HG02623 (cell line): ENCODE data around the gene HSPA6.
A peak's percentile ranks its signal among the peaks of the same experiment; 100 is the strongest.
"Not testable (repeated sequence)": the region's sequence is repeated elsewhere in the genome, so short reads cannot be mapped to it uniquely, and the experiment has no call there.

ENCODE experiments used
- ATAC-seq: cut with Tn5 transposase; IDR thresholded peaks from one replicate; pipeline ENCODE4 v1.9.1; 2021; ENCODE audit warnings: moderate library complexity; ENCODE audit not compliant: unreplicated experiment

The HSPA6 gene

DNA sequence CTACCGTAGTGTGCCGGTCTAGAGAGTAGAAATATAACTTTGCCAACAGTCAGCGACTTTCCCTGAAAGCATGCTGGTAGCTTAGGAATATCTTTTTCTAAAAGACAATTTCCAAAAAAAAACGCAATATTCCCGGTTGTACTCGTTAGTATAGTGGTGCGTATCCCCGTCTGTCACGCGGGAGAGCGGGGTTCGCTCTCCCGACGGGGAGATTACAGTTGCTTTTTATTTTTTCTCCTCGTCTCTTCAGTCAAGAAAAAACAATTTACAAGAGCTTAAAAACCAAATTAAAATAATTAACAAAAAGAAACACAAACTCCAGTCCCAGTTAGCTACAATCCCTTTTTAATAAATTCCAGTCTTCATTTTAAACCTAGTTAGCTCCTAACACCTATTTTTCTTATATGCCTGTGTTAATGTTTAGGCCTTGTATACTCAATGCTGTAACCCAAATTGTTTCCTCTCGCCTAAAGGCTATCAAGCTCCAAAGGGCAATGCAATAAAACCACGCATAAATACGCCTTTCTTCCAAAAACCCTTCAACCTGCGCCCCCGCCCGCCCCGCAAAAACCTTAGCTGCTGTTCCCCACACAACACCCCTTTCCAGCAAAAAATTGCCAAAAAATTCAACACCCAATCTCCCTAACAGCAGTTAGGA, 7.8 kb downstream of the HSPA6 start:
- ATAC-seq = no peak

DNA sequence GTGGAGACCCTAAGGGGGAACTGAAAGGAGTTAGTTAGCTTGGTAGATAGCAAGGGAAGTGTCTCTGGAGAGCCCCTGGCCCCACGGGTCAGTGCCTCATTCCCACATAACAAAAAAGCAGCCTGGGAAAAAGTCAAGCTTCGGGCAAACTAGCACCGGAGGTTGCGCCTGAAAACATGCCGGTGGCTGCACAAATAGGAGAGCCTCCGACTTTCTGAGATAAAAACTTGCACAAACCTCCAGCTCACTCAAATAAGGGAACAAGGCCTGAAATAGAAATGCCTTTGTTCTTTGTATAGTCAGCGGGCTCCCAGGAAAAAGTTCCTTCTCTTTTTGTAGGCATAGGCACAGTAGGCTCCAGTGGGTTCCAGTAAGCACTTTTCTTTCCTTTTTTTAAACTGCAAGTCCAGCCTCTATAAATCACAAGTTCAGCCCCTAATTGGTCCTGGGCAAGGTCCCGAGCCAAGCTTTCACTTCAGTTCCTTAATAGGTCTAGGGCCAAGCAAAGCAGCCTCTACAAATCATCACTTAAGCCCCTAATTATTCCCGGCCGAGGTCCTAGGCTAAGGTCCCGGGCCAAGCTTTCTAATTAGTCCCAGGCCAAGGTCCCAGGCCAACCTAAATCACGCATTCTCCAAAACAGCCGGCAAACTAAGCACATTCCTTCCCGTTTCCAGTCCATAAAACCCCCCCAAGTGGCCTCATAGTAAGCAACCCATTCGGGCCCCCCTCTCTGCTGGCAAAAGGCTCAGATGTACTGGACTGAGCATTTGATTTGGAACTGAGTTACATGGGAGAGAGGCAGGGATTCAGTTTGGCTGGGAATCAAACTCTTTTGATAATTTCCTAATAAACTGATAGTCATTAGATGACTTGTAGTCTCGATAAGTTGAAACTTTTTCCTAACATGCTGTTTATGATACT, 8.6 kb downstream of the HSPA6 start:
- not testable (repeated sequence) for ATAC-seq

DNA sequence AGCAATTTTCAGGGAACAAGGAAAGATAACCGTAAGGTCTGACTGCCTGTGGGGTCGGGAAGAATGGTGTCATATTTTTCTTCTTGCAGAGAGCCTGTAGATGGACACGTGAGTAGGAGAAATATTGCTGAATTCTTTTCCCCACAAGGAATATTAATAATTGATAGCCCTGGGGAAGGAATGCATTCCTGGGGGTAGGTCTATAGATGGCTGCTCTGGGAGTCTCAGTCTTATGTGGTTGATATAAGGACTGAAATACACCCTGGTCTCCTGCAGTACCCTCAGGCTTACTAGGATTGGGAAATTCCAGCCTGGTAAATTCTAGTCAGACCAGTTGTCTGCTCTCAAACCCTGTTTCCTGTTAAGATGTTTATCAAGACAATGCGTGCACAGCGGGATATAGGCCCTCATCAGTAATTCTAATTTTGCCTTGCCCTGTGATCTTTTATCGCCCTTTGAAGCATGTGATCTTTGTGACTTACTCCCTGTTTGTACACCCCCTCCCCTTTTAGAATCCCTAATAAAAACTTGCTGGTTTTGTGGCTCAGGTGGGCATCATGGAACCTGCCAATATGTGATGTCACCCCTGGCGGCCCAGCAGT, 12.8 kb downstream of the HSPA6 start:
- not testable (repeated sequence) for ATAC-seq

DNA sequence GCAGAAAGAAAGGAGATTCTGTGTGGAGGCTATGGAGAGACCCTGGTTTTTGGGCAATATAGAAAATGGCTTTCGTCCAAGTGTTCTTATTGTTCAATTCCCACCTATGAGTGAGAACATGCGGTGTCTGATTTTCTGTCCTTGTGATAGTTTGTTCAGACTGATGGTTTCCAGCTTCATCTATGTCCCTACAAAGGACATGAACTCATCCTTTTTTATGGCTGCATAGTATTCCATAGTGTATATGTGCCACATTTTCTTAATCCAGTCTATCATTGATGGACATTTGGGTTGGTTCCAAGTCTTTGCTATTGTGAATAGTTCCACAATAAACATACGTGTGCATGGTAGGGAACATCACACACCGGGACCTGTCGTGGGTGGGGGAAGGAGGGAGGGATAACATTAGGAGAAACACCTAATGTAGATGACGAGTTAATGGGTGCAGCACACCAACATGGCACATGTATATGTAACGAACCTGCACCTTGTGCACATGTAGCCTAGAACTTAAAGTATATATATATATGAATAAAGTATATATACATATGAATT, 14.7 kb downstream of the HSPA6 start:
- ATAC-seq = not testable (repeated sequence)

DNA sequence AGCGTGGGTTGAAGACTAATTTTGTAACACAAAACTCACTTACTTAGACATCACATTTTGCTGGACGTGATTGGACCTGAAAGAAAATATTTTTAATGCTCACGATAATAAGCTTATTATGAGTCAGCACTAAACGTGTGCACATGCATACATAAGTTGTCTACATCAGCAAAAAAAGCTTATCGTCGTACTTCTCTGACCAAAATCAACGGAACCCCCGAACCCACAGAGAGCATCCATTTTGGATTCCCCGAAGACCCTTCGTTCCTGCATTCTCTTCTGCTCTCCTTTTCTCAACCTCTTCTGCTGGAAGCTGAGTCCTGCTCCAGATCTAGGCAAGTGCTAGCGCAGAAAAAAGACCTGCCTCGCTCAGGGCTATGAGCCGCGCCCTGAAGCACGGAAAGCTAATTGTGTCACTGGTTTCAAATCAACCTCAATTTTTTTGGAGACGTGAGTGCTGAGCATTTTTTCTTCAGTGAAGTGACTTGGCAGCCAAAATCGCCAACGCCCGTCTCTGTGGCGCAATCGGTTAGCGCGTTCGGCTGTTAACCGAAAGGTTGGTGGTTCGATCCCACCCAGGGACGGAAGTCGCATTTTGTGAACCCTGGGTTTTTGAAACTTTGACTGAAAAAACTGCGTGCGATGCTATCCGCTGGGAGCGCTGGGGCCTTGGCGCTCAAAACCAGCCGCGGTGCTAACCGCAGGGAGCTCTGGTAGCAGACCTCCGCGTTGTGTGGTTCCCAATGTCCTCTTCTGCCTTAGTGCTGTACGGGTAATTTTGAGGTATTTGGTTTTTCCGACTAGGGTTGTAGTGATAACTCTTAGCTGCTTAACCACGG, 15.6 kb downstream of the HSPA6 start:
- peak; percentile 46 for ATAC-seq

DNA sequence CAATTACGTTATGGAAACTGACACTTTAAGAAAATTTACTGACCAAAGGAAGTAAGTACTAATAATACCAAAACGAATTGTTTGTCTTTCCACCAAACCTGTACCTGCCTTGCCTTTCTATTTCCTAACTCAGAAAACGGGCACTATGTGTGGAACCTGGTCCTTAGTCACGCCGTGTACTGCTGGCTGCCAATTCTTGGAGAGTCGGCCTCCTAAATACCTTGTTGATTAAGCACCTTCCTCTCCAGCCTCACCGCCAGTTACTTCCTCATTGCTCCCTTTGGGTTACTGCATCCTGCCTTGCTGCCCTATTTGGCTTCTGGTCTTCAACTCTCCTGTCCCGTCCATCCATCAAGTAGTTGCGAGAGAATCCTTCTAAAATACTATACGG, 16.2 kb downstream of the HSPA6 start:
- not testable (repeated sequence) for ATAC-seq

DNA sequence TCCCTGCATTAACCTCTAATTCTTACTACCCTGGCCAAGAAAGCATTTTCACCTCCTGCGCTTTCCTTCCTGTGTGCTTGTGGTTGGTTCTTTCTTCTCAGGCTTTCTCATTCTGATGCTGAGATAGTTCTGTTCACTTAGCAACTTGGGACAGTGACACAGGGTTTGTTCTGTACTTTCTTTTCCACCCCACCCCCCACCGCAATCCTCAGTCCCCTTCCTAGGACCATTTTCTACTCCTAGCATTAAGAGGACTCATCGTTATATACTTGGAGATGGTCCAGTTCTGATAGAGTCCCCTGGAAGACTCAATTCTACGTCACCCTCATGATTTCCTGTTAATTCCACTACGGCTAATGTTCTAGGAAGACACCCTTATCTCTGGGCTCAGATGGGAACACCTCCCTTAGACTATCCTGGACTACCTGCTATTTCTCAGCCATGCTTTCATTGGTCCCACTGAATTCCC, 17.8 kb downstream of the HSPA6 start:
- peak; percentile 52 for ATAC-seq

DNA sequence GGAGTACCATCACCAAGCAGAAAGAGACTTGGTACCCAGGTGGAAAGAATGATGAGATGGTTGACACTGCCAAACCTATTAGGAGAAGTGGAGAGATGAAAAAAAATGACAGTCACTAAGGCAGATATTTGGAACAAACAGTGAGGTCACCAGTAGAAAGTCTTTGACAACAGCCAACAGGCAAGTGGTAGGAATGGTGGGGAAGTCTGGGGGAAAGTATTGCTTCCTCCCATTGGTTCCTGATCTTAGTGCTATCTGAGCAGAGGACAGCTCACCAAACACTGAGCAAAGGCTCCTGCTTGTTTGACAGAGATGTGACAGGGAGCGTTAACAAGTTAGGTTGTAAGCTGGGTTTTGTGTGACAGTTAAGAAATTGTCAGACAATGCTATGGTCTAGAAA, 18.8 kb downstream of the HSPA6 start:
- ATAC-seq = not testable (repeated sequence)

DNA sequence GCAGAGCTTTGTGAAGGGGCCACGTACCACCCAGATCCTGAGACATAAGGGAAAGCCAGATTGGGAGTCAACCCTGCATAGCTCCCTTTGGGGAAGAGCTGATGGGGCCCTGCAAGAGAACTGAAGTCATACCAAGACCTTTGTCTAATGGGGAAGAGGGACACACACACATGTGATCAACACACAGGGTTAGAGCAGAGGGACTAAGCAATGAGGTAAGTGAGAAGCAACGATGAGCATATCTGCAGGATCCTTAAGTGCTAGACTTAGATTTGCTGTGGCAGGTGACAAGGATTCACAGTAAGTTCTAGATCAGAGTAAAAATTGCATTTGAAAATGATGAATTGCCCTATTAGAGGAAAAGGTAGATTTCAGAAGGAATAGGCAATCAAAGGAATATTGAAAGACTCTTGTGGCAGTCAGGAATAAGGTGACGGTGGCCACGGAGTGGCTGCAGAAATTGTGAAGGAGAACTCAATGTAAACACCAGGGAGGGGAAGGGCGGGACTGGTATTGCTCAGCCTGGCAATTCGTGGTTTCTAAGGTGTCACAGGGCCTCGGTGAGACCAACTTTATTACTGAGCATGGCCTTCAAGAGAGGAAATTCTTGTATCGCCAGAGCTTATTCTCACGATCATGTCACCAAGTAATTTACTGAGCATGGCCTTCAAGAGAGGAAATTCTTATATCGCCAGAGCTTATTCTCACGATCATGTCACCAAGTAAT, 20.8 kb downstream of the HSPA6 start:
- not testable (repeated sequence) for ATAC-seq

DNA sequence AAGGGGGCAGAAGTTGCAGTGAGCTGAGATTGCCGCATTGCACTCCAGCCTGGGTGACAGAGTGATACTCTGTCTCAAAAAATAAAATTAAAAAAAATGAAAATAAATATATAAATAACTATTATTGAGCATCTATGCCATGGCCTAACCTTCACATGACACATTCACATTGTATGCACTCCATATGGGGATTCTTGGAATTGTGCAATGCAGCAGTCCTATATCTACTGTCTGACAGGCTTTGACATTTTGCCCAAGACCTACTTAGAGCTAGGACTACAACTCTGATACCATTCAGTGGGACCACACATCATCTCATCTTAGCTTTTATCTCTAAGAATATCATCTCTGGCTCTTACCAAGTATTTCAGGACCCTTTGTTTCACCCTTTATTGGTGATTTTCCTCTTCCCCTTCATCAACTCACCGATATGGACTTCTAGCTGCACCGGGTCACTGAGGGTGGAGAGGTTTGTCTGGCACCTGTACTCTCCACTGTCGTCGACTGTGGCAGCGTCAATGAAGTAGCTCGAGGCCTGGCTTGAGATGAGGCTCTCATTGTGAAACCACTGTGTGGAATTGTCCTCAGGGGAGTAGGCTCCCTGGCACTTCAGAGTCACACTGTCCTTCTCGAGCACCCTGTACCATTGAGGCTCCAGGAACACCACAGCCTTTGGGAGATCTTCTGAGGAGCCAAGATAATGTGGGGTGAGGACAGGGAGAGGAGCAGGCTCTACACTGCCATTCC, 23.8 kb downstream of the HSPA6 start:
- ATAC-seq = not testable (repeated sequence)

DNA sequence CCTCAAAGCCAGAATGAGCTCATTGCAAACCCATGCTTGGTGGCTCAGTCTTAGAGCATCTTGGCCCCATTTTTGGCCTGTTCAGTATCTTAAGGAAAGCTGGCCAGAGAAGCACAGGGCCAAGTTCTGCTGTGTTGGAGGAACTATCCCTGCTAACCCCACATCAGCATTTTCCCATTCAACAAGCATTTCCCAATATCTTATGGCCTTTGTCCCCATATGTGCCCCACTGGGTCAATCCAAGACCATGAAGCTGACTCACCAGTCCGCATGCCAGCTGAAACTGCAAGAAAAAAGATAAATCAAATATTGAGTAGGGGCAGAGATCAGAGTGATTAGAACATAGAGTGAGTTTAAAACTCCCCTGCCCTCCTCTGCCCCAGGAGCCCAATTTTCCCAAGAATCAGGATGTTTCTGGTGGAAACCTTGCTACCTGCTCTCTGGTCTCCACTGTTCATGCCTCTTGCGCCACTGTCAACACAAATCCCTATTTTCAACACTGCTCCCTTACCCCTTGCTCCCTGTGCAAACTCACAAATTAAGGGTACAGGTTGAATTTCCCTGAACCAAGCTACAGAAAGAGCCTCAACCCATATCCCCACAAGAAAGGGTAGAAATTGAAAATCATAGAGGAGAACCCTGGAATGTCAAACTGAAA, 24.5 kb downstream of the HSPA6 start:
- ATAC-seq = not testable (repeated sequence)

DNA sequence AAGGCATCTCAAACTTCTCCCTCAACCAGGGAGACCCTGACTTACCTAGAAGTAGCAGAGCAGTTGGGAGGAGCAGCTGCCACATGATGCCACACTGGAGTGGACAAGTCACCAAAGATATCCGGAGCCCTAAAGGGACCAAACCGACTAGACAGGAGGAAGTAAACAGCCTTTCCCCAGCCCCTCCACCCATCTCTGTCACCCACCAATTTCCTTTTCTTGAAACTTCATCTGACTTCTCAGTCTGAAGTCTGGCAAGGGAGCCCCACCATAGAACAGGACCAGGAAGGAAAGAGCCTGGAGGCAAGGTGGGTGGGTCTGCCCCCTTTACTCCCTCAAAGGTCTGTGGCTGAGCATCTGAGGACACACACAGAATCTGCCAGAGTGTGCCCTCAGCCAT, 25.3 kb downstream of the HSPA6 start, which contains the start of gene FCGR3A:
Gene FCGR3A, minus strand, starts transcription at position 167 of the 400 bp plus-strand sequence. Its CDS starts 82 bp downstream, at position 85.
- no peak for ATAC-seq

DNA sequence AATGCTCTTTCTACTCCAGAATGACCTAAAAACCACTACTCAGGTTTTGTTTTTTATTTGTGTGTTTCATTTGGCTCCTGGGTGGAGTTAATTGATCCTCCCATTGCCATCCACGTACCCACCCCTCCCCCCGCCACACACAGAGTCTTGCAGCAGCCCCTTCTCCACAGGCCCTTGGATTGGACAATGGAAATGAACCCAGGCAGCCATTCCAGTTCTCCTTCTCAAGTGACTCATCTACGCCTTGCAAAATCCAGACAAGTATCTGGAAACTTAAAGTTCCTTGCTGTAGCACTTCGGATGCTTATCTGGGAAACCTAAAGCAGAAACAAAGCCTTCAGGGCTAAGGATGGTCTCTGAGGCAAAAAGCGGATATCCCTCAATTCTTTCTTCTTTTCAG, 26.6 kb downstream of the HSPA6 start:
- not testable (repeated sequence) for ATAC-seq

DNA sequence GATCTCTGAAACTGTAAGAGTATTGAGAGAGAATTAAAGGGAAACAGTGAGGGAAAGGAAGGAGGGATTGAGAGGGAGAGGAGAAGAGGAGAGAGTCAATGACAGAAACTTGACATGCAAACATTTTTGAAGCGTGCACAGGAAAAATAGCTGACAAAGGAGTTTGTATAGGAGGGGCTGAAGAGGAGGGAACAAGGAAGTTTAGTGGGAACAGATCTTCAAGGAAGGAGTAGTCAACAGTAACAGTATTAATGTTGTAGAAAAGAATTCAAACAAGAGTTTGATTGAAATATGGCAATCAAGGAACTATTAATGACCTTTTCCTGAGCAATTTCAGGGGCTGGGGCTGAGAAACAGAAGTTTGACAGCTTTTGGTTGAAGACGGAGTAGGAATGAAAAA, 29.3 kb downstream of the HSPA6 start:
- ATAC-seq = not testable (repeated sequence)

DNA sequence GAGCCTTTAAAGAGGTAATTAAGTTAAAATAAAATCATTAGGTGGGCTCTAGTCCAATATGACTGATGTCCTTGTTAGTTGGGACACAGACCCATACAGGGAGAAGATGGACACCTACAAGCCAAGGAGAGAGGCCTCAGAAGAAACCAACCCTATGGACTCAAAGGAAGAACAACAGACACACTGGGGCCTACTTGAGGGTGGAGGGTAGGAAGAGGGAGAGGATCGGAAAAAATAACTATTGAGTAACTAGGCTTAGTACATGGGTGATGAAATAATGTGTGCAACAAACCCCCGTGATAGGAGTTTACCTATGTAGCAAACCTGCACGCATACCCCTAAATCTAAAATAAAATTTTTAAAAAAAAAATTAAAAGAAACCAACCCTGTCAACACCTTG, 30.0 kb downstream of the HSPA6 start:
- not testable (repeated sequence) for ATAC-seq

DNA sequence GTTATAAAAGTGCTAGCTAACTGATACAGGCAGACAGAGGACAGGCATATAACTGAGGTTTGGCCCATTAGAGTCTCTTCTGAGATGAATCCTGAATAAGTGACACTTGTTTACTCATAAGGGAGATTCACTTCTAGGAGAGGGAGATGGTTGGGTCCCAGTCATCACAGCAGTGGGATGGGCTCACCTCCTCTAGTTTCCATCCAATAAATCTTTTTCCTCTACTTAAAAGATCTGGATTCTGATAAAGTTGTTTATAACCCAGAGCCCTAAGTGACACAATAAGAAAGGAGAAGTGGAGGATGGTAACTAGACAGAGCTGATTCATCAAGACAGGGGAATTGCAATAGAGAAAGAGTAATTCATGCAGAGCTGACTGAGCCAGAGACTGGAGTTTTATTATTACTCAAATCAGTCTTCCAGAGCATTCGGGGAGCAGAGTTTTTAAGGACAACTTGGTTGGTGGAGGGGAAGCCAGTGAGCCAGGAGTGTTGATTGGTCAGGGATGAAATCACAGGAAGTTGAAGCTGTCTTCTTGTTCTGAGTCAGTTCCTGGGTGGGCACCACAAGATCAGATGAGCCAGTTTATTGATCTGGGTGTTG, 30.6 kb downstream of the HSPA6 start:
- not testable (repeated sequence) for ATAC-seq

DNA sequence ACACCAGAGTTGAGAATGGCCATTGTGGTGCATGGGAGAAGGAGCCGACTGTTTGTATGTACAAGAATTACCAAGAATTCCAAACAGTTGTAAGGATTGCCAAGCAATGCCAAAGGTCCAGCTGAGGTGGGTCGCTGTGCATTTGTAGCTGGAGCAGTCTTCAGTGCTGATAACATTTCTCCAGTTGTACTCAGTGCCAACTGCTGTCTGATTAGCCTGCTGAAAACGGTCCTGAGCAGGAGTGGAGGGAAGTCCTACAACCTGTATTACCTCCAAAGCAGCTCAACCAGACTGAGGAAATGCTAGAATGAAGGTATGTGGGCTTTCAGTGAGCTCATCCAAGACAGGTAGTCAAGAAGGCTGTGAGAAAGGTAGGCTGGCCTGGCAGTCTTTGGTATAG, 31.8 kb downstream of the HSPA6 start:
- not testable (repeated sequence) for ATAC-seq

DNA sequence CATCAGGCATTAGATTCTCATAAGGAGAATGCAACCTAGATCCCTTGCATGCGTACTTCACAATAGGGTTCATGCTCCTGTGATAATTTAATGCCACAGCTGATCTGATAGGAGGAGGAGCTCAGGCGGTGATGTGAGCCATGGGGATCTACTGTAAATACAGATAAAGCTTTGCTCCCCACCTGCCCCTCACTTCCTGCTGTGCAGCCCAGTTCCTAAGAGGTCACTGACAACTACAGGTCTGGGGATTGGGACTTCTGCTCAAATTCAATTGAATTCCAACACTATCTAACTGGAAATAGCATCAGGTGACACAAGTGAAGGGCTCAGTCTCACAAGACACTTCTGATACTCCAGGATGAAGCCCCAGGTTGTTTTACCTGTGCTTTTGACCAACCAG, 32.6 kb downstream of the HSPA6 start:
- not testable (repeated sequence) for ATAC-seq
